Medulla oblongata (tissue), 1 donor: ENCODE data around the gene AUH.
A peak's percentile ranks its signal among the peaks of the same experiment; 100 is the strongest.

Source experiments
- DNase-seq: peaks from one replicate; pipeline ENCODE4 v3.0.0-alpha.2; 2015; ENCODE audit errors: extremely low spot score

AUH gene

DNA sequence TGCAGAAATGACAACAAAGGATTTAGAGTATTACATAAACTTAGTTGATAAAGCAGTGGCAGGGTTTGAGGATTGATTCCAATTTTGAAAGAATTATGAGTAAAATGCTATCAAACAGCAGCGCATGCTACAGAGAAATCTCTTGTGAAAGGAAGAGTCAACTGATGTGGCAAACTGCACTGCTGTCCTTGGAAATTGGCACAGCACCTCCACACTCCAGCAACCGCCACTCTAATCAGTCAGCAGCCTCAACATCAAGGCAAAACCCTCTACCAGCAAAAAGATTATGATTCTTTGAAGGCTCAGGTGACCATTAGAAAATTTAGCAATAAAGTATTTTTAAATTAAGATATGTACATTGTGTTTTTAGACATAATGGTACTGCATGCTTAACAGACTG lies 66.4 kb downstream of the AUH start:
- no peak for DNase-seq

DNA sequence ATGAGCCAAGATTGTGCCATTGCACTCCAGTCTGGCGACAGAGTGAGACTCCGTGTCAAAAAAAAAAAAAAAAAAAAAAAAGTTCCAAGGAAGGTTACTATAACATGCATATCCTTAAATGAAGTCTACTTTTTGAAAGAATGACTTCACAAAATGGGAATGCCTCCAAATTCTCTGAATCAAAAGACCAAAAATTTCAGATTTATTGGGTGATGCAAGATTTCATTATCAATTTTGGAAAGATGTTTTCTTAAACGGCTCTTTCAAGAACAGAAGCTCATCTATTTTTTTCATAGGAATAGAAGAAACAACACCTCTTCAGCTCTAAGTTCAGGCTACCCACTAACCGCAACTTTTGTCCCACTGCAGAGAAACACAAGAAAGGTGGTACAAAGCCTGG lies 69.9 kb downstream of the AUH start:
- no peak for DNase-seq

DNA sequence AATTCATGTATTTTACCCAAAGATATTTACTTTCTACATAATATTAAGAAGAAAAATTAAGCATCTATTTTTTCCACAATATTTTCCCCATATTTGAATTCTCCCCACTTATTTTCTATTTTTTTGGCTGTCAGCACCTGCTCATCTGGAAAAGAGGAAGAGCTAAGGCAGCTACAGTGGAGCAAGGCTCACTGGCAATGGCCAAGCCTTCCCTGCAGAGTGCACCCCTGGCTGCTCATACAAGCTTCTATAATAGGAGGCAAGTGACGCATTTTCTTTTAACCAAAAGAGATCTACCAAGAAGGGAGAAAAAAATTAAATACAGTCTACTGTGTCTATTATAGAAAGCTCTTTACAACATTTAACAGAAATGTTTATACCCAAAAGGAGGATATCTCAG lies 72.5 kb downstream of the AUH start:
- DNase-seq = peak; percentile 21

GRCh38 chr9:91285729-91286353 lies 75.9 kb downstream of the AUH start:
- no peak for DNase-seq

- no peak for DNase-seq
Measured at GRCh38 chr9:91282292-91282691, 79.4 kb downstream of the AUH start.

GRCh38 chr9:91279296-91280204 lies 82.2 kb downstream of the AUH start:
- DNase-seq = no peak

- DNase-seq = no peak
Measured at GRCh38 chr9:91276513-91276912, 85.2 kb downstream of the AUH start.

DNA sequence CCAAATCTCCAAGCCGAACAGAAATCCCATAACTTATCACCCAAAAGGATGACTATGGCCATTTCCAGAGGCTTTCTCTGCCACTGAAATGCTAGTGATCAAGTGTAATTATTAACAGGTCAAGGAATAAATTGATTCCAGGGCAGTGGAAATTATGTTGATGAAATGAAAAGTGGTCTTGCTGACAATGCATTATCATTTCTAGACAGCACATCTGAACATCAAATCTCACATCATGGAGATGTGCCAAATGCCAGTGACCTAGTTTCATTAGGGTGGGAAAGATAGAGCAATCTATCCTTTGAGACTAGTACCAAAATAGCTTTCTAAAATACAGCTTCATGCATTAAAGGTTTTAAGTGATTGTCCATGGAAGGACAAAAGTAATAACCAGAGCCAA lies 86.1 kb downstream of the AUH start:
- no peak for DNase-seq

DNA sequence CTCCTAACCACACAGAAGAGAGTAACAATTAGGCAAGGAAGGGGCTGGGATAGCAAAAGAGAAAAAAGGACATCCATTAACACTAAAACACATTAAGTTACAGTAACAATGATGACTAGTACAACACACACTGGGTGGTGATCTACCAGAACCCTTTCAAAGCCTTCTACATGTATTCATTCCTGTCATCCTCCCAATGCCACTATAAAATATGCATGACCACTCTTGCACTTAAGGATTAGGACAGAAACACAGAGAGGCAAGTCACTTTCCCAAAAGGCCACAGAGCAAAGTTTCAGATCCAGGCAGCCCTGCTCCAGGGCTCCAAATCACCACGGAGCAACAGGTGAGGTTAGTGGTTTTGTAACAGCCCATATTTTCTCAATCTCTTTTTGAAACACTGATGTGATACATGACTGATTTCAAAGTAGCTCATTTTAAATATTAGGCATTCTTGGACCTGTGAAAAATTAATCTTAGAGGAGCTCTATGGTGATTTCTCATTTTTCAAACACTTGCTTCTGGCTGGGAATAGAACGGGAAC lies 86.7 kb downstream of the AUH start:
- no peak for DNase-seq

DNA sequence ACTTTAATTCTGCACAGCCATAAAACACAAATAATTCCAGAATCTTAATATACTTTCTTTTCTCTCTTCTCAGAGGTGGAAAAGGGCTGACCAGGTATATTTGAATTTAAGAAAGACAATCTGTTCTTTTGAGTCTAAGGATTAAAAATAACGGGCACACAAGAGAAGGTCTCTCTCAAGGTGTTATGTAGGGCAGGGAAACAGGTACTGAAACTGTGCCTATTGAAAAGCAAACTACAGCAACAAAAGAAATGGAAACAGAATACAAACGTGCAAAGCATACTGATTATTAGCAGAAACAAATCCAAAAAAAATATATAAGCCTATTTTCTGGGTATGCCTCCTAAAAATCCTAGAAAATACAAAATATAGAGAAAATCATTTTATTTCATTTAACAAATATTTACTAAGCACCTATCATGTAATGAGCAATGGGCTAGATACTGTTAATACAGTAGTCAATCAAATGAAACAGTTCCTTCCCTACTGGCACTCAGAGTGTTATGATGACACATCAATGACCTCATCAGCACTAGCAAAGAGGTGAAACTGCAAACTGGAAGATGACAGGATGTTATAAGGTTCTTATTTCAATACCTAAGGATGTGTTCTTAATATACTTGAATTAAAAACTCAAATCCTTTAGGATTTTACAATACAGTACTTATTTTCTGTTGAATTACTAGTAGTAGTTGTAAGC lies 87.7 kb downstream of the AUH start:
- DNase-seq = no peak

DNA sequence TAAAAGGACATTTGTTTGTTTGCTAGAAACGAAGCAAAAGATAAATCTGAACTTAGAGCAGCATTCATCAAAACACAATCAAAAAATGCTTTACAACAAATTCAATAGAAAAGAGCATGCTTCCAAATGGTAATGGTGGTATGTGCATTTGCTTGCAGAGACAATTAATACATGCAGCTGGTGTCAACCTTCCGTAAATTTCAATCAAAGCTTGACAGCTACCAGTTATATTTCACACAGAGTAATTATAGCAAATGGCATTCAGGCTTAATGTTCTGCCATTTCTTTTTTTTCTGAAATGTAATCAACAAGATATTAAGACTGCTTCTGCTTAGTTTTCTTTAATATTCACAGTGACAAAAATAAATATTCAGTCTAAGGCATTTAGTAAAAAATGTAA lies 90.6 kb downstream of the AUH start:
- DNase-seq = no peak

GRCh38 chr9:91269907-91270491 lies 91.7 kb downstream of the AUH start:
- no peak for DNase-seq

- no peak for DNase-seq
Measured at GRCh38 chr9:91266448-91266847, 95.3 kb downstream of the AUH start.

GRCh38 chr9:91265514-91265913 lies 96.2 kb downstream of the AUH start:
- no peak for DNase-seq

GRCh38 chr9:91261417-91261816 lies 100.3 kb downstream of the AUH start:
- peak; percentile 14 for DNase-seq

GRCh38 chr9:91259162-91259561 lies 102.6 kb downstream of the AUH start:
- no peak for DNase-seq

DNA sequence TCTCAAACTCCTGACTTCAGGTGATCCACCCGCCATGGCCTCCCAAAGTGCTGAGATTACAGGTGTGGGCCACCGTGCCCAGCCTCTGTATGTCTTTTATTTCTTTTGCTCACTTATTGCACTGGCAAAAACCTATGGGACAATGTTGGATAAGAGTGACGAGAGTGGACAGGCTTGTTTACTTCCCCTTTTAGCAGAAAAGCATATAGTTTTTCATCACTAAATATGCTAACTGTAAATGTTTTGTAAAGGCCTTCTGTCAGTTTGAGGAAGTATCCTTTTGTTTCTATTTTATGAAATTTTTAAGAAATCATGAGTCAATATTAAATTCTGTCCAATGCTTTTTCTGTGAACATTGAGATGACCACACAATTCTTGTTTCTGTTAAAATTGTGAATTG lies 103.3 kb downstream of the AUH start:
- no peak for DNase-seq

DNA sequence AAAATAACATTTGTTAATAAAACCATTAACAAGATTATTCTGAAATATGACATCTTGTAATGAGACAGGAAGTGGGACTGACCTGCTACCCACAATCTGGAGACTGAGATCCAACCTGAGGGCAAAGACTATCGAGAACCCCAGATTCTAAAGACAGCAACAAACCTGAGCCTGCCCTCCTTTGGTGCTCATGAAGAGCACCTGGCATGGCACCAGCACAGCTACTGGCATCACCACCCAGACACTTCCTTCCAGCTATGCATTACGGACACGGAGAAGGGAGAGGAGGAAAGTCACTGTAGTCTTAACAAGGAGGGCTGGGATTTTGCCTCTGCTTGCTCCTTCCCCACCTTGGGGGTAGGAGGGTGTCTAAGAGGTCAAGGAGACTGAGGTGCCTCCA lies 105.5 kb downstream of the AUH start:
- DNase-seq = no peak

DNA sequence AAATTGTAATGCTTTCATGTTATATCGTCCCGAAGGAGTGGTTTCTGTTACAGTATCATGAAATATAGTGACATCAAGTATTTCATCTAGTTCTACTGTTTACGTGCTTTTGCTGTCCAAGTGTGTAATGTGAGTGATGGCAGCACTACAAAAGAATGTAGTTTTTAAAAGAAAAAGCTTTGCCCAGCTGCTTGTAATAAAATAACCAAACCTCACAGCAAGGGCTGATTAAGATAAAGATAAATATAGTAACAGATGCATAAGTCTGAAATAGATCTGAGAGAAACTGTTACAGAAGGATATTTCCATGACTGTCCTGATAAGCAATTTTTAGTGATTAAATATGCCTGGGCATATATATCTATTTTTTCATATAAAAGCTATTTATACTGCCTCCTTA lies 106.4 kb downstream of the AUH start:
- no peak for DNase-seq

DNA sequence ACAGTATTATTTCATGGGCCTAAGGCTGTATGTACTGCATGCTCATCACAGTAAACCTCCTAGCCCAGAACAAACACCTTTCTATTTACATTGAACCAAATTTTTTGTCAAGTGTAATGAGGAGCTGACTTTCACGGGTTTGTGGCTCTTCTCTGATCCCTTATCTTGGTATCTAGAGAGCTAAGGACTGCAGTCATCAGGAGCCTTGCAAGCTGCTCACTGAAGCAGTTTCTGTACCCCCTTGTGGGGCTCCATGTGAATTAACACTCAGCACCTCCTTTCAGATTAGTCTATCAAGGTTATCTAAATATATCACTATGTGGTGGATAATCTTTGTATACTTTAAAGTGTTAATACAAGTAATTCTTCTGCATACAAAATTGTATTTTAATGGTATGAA lies 108.2 kb downstream of the AUH start:
- no peak for DNase-seq

DNA sequence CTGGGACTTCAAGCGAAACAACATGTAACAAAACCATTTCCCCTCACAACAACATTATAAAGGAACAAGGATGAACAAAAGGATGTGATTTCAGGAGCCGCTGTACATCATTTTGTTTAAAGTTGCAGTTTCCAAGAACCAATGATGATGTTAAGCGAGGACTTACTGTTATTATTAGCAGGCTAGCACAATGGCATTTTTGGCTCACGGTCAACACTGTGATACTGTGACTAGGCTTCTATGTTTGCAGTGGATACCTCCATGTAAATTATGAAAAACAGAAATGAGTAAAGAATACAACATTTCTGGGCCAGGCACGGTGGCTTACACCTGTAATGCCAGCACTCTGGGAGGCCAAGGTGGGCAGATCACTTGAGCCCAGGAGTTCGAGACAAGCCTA lies 113.0 kb downstream of the AUH start:
- no peak for DNase-seq

DNA sequence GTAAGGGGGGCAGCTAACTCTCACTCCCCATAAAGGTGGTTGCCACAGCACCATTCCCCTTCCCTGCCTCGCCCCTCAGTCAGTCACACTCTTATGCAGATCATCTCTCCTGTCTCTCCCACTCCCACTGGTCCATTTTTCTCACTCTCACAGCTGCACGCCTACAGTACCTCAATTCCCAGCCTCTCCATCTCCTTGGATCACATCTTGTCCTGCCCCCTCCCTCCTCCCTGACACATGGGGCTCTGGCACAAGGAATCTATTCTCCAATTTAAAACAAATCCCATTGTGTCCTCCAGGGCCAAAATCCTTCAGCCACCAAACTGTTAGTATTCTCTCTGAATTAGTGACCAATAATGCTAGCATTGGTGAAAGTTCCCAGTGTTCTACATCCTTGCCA lies 114.4 kb downstream of the AUH start:
- DNase-seq = no peak
